Type B pancreatic cell (in vitro differentiated cells): ENCODE measurements around the gene CYP27B1. TPM values are rescaled to one million over a fixed set of nuclear protein-coding genes. Genes with fewer than 3 reads are reported as not detected.

Experiments used
- DNase-seq: peaks from one replicate; pipeline ENCODE4 v3.0.0; 2021; ENCODE audit warnings: mixed read lengths; ENCODE audit not compliant: unreplicated experiment; ENCODE audit errors: extremely low spot score
- H3K27ac Mint-ChIP-seq: 2 replicates; pipeline ENCODE4 v1.8.0; 2021; ENCODE audit warnings: mild to moderate bottlenecking, mixed read lengths
- H3K27me3 Mint-ChIP-seq: 2 replicates; pipeline ENCODE4 v1.8.0; 2021; ENCODE audit warnings: mixed read lengths
- H3K36me3 Mint-ChIP-seq: 2 replicates; pipeline ENCODE4 v1.8.0; 2021; ENCODE audit warnings: mixed read lengths
- H3K4me1 Mint-ChIP-seq: one replicate; pipeline ENCODE4 v1.8.0; 2021; ENCODE audit warnings: mixed read lengths; ENCODE audit not compliant: unreplicated experiment
- H3K4me3 Mint-ChIP-seq: 2 replicates; pipeline ENCODE4 v1.8.0; 2021; ENCODE audit warnings: mild to moderate bottlenecking, mixed read lengths
- H3K9me3 Mint-ChIP-seq: 2 replicates; pipeline ENCODE4 v1.8.0; 2021; ENCODE audit warnings: mixed read lengths
- total RNA-seq: library from RNA; stranded (reverse); gene quantifications from 2 replicates; pipeline ENCODE4 v1.2.1, GENCODE V29; 2021; ENCODE audit warnings: low replicate concordance
- TF ChIP-seq, protein P1 (sequence below): fragments of 200-600 bp; sonication (generic); conservative IDR thresholded peaks from 2 replicates; pipeline ENCODE4 v1.5.0; 2021; ENCODE audit warnings: antibody characterized with exemption, mild to moderate bottlenecking

Gene CYP27B1
- total RNA-seq, 1 donor from 2014 or later = 2.2 TPM

- Mint-ChIP-seq H3K27me3 (peaks cover 20% of the 10 kb centered on the region), H3K4me3 (no peak overlapping the region), H3K4me1 (no peaks in the 10 kb centered on the region), H3K9me3 (no peaks in the 10 kb centered on the region), H3K36me3 (peaks cover 23% of the 10 kb centered on the region), H3K27ac (no peak overlapping the region)
- TF ChIP-seq, protein P1, sequence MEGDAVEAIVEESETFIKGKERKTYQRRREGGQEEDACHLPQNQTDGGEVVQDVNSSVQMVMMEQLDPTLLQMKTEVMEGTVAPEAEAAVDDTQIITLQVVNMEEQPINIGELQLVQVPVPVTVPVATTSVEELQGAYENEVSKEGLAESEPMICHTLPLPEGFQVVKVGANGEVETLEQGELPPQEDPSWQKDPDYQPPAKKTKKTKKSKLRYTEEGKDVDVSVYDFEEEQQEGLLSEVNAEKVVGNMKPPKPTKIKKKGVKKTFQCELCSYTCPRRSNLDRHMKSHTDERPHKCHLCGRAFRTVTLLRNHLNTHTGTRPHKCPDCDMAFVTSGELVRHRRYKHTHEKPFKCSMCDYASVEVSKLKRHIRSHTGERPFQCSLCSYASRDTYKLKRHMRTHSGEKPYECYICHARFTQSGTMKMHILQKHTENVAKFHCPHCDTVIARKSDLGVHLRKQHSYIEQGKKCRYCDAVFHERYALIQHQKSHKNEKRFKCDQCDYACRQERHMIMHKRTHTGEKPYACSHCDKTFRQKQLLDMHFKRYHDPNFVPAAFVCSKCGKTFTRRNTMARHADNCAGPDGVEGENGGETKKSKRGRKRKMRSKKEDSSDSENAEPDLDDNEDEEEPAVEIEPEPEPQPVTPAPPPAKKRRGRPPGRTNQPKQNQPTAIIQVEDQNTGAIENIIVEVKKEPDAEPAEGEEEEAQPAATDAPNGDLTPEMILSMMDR = no peak
- peak; percentile 65 for DNase-seq
Observed at GRCh38 chr12:57719777-57720605, 46.9 kb downstream of the CYP27B1 start.

- Mint-ChIP-seq H3K27me3 (peaks cover 9% of the 10 kb centered on the region), H3K27ac (no peak overlapping the region), H3K36me3 (peaks cover 23% of the 10 kb centered on the region), H3K9me3 (no peaks in the 10 kb centered on the region), H3K4me1 (no peaks in the 10 kb centered on the region), H3K4me3 (no peak overlapping the region)
- TF ChIP-seq, protein P1 = no peak
- DNase-seq = peak; percentile 39
Observed at GRCh38 chr12:57718641-57719528, 48.0 kb downstream of the CYP27B1 start.

- Mint-ChIP-seq H3K36me3 (peaks cover 23% of the 10 kb centered on the region), H3K9me3 (no peaks in the 10 kb centered on the region)
- TF ChIP-seq, protein P1 = no peak
Observed at GRCh38 chr12:57717846-57718640, 48.8 kb downstream of the CYP27B1 start.

DNA sequence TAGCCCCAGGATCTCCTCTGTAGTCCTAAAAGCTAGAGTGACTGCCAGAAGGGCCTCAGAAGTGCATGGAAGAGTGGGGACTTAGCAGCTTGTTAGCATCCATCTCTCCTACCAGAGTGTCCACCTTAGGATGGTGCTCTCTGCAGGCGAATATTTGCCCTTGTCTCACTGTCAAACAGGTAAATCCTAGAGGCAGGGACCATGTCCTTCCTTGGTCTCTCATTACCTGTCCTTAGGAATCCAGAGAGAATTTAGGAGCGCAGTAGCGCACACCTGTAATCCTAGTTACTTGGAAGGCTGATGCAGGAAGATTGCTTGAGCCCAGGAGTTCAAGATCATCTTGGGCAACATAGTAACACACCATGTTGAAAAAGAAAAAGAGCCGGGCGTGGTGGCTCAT is 49.7 kb downstream of the CYP27B1 start:
- Mint-ChIP-seq H3K9me3 (no peaks in the 10 kb centered on the region), H3K4me3 (no peak overlapping the region), H3K4me1 (no peaks in the 10 kb centered on the region), H3K36me3 (peaks cover 23% of the 10 kb centered on the region), H3K27ac (no peak overlapping the region), H3K27me3 (no peaks in the 10 kb centered on the region)
- TF ChIP-seq, protein P1 = no peak
- peak; percentile 20 for DNase-seq

More at GRCh38 chr12:57717846-57718640, 48.8 kb downstream of the CYP27B1 start:
- Mint-ChIP-seq H3K4me1 (no peaks in the 10 kb centered on the region), H3K4me3 (no peak overlapping the region), H3K27me3 (peaks cover under 1% of the 10 kb centered on the region), H3K27ac (no peak overlapping the region)
- DNase-seq = peak; percentile 40

DNA sequence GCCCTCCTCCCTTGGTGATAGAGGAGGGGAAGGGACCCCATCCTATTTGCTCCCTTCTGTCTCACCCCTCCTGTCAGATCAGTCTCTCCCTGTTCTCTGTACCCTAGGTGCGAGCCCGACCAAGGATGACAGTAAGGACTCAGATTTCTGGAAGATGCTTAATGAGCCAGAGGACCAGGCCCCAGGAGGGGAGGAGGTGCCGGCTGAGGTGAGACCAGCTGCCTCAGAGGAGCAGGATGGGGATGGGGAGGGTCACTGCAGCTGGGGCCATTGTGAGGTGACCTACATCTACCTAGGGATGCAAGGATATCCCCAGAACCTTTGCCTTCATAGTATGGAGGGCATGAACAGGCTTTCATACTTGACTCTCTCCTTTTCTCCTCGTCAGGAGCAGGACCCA is 50.6 kb downstream of the CYP27B1 start:
- no peak overlapping the region for H3K27ac Mint-ChIP-seq
- H3K4me1 Mint-ChIP-seq = no peaks in the 10 kb centered on the region
- H3K27me3 Mint-ChIP-seq = no peaks in the 10 kb centered on the region
- no peak overlapping the region for H3K4me3 Mint-ChIP-seq
- DNase-seq = peak; percentile 24
- H3K9me3 Mint-ChIP-seq = no peaks in the 10 kb centered on the region
- peaks cover 21% of the 10 kb centered on the region for H3K36me3 Mint-ChIP-seq
- TF ChIP-seq, protein P1 = no peak
